K562 (cell line): ENCODE measurements around the gene ZNF83. TPM values are rescaled to one million over a fixed set of nuclear protein-coding genes. Genes with fewer than 3 reads are reported as not detected.

Source experiments
- ATAC-seq: fragments of 200-7000 bp; cut with Tn5 transposase; 3 replicates; pipeline ENCODE4 v1.9.1; 2020; ENCODE audit warnings: moderate library complexity
- BruUV-seq: library from RNA; stranded (reverse); fragments of 400-500 nt; replicated peaks from 2 replicates; lab custom pipeline; 2021; lab: Mats Ljungman, UMichigan
- CTCF ChIA-PET: fragments of 300-600 bp; formaldehyde crosslinking; extraction: SDS; loops from one replicate; lab custom pipeline; 2021; ENCODE audit warnings: low intra/inter-chr PET ratio; lab: Yijun Ruan, JAX
- POLR2A ChIA-PET: fragments of 300-600, 350-650 bp; sonication (Branson Sonifier 250); formaldehyde crosslinking; extraction: SDS; loops from one replicate; lab custom pipeline; 2021; ENCODE audit warnings: antibody characterized with exemption, inconsistent platforms; lab: Yijun Ruan, JAX
- DNase-seq, 4 experiments: peaks; one replicate each; pipeline versions ENCODE4 v3.0.0 to v3.0.0-alpha.2; 2011 to 2018; ENCODE audit warnings: low spot score in 3 of 4, mixed read lengths in 3 of 4; ENCODE audit errors: extremely low read depth in 1 of 4
- FAIRE-seq: peaks from 2 replicates; lab custom pipeline; 2011; peaks lifted over from hg19 to GRCh38; lab: Jason Lieb, UNC
- H2AFZ ChIP-seq: 2 replicates; pipeline ENCODE4 v1.6.0; 2011; ENCODE audit warnings: low read depth, low read length, control low read depth, inconsistent platforms
- H3K27ac ChIP-seq: fragments of 200-600 bp; 3 replicates; pipeline ENCODE4 v1.8.0; 2011; ENCODE audit warnings: low read depth, mild to moderate bottlenecking, control low read depth, inconsistent platforms, low read length, moderate library complexity, mixed read lengths; ENCODE audit errors: extremely low read depth
- H3K27me3 ChIP-seq, 2 experiments: fragments of 300-600 bp in 1 of 2; 2 replicates in 1 of 2; 3 replicates in 1 of 2; pipeline versions ENCODE4 v1.6.0 to v1.8.0; 2011; ENCODE audit warnings: inconsistent platforms in 2 of 2, low read length in 2 of 2, mild to moderate bottlenecking in 1 of 2, mixed read lengths in 1 of 2, moderate library complexity in 1 of 2; ENCODE audit not compliant: control insufficient read depth in 2 of 2, insufficient read depth in 2 of 2
- H3K36me3 ChIP-seq: fragments of 300-600 bp; 3 replicates; pipeline ENCODE4 v1.8.0; 2011; ENCODE audit warnings: mild to moderate bottlenecking, low read length, inconsistent platforms; ENCODE audit not compliant: control insufficient read depth, insufficient read depth
- H3K4me1 ChIP-seq, 2 experiments: fragments of 200-600 bp in 1 of 2; replicated peaks in 1 of 2; 2 replicates in 1 of 2; 3 replicates in 1 of 2; pipeline versions ENCODE4 v1.5.1 to v1.8.0; 2011; ENCODE audit warnings: inconsistent platforms in 2 of 2, low read length in 2 of 2, mild to moderate bottlenecking in 1 of 2, mixed read lengths in 1 of 2, moderate library complexity in 1 of 2; ENCODE audit not compliant: control insufficient read depth in 2 of 2, insufficient read depth in 2 of 2
- H3K4me2 ChIP-seq: 2 replicates; pipeline ENCODE4 v1.6.1; 2011; ENCODE audit warnings: low read length, control low read depth, inconsistent platforms, mixed read lengths; ENCODE audit not compliant: insufficient read depth
- H3K4me3 ChIP-seq: fragments of 200-600 bp; sonication (generic), shearing (Covaris generic); 2 replicates; pipeline ENCODE4 v1.5.1; 2016; ENCODE audit warnings: control low read depth, inconsistent platforms
- H3K79me2 ChIP-seq: fragments of 200-600 bp; 3 replicates; pipeline ENCODE4 v1.8.0; 2011; ENCODE audit warnings: low read length, inconsistent platforms; ENCODE audit not compliant: control insufficient read depth, insufficient read depth
- H3K9ac ChIP-seq, 2 experiments: 2 replicates each; pipeline versions ENCODE4 v1.6.0 to v1.6.1; 2011; ENCODE audit warnings: low read depth in 2 of 2, low read length in 2 of 2, control low read depth in 1 of 2, inconsistent platforms in 1 of 2, mild to moderate bottlenecking in 1 of 2, mixed read lengths in 1 of 2; ENCODE audit not compliant: insufficient read depth in 1 of 2
- H3K9me1 ChIP-seq: one replicate; pipeline ENCODE4 v1.6.0; 2011; ENCODE audit warnings: inconsistent platforms, mild to moderate bottlenecking, low read length, moderate library complexity; ENCODE audit not compliant: control insufficient read depth, insufficient read depth
- H3K9me3 ChIP-seq: replicated peaks from 2 replicates; pipeline ENCODE4 v1.5.1; 2011; ENCODE audit warnings: low read depth, low read length, inconsistent platforms; ENCODE audit not compliant: control insufficient read depth, insufficient read depth
- H4K20me1 ChIP-seq: replicated peaks from 2 replicates; pipeline ENCODE4 v1.6.1; 2011; ENCODE audit warnings: low read length, inconsistent platforms, mixed read lengths; ENCODE audit not compliant: control insufficient read depth, insufficient read depth
- BHLHE40 ChIP-seq: IDR thresholded peaks from 2 replicates; pipeline ENCODE4 v1.6.1; 2011; ENCODE audit warnings: low read length, improper control_type of control experiment
- CBX2 ChIP-seq: fragments of 200-600 bp; sonication (generic); IDR thresholded peaks from one replicate; pipeline ENCODE4 v1.6.1; 2012; ENCODE audit warnings: mild to moderate bottlenecking, low read length, inconsistent platforms; ENCODE audit not compliant: insufficient read depth, poor library complexity, severe bottlenecking
- DACH1 ChIP-seq: fragments of 450-650 bp; IDR thresholded peaks from 2 replicates; pipeline ENCODE4 v1.6.1; 2018; ENCODE audit not compliant: partially characterized antibody
- GTF2F1 ChIP-seq: IDR thresholded peaks from 2 replicates; pipeline ENCODE4 v1.6.1; 2011; ENCODE audit warnings: low read depth, low read length, improper control_type of control experiment
- HMG20A ChIP-seq: fragments of 450-650 bp; formaldehyde crosslinking; conservative IDR thresholded peaks from 2 replicates; pipeline ENCODE4 v1.4.0; 2020; ENCODE audit warnings: mild to moderate bottlenecking, mixed read lengths
- JUNB ChIP-seq: fragments of 450-650 bp; formaldehyde crosslinking; conservative IDR thresholded peaks from 2 replicates; pipeline ENCODE4 v1.4.0; 2020; ENCODE audit warnings: mild to moderate bottlenecking
- MTA3 ChIP-seq: fragments of 450-650 bp; formaldehyde crosslinking; IDR thresholded peaks from 2 replicates; pipeline ENCODE4 v1.6.1; 2017; ENCODE audit warnings: mild to moderate bottlenecking, borderline replicate concordance
- NEUROD1 ChIP-seq: fragments of 150-350 bp; IDR thresholded peaks from 2 replicates; pipeline ENCODE4 v1.6.1; 2014; ENCODE audit warnings: borderline replicate concordance, low read length, low read depth; ENCODE audit not compliant: partially characterized antibody
- NR1H2 ChIP-seq: sonication (generic); formaldehyde crosslinking; IDR thresholded peaks from 2 replicates; pipeline ENCODE4 v1.4.0; 2020; ENCODE audit warnings: mild to moderate bottlenecking, missing genetic modification reagents
- RBM17 ChIP-seq: fragments of 200-400 bp; formaldehyde crosslinking; IDR thresholded peaks from 2 replicates; pipeline ENCODE4 v1.6.1; 2017; ENCODE audit warnings: low read depth, mild to moderate bottlenecking, low read length, borderline replicate concordance
- SP2 ChIP-seq: IDR thresholded peaks from 2 replicates; pipeline ENCODE4 v1.6.1; 2011; ENCODE audit warnings: mild to moderate bottlenecking, low read depth, low read length, moderate library complexity; ENCODE audit not compliant: poor library complexity, severe bottlenecking; ENCODE audit errors: extremely low read depth
- THRAP3 ChIP-seq: fragments of 450-650 bp; IDR thresholded peaks from 2 replicates; pipeline ENCODE4 v1.6.1; 2016; ENCODE audit warnings: mild to moderate bottlenecking, inconsistent platforms, borderline replicate concordance
- ZNF224 ChIP-seq: sonication (generic); formaldehyde crosslinking; IDR thresholded peaks from 2 replicates; pipeline ENCODE4 v1.8.0; 2022; ENCODE audit warnings: mild to moderate bottlenecking, missing genetic modification reagents
- ZNF586 ChIP-seq: fragments of 450-650 bp; formaldehyde crosslinking; conservative IDR thresholded peaks from 2 replicates; pipeline ENCODE4 v1.4.0; 2020; ENCODE audit warnings: mild to moderate bottlenecking, moderate library complexity
- WGBS: fragments of 100-300 bp; shearing (Covaris generic); methylation state at CpG from one replicate; pipeline ENCODE4 v1.1.6; 2016; ENCODE audit warnings: low coverage, mixed read lengths; ENCODE audit not compliant: insufficient coverage; ENCODE audit errors: missing lambda C conversion rate; 5-methylcytosine and 5-hydroxymethylcytosine counted together
- in situ Hi-C: fragments of 300-500 bp; cut with MboI; formaldehyde crosslinking; loops from 4 replicates; pipeline ENCODE4 v1.15.0; 2018; ENCODE audit warnings: inconsistent platforms, mixed read lengths
- intact Hi-C: fragments of 100-400 bp; cut with micrococcal nuclease; formaldehyde crosslinking; loops from 2 replicates; pipeline ENCODE4 v1.14.2; 2022
- polyA plus RNA-seq, 8 experiments: library from polyadenylated mRNA; depleted of rRNA in 4 of 8; stranded (reverse) in 5 of 8; unstranded in 3 of 8; fragments of >200 nt; fragmentation: Nextera tagmentation in 2 of 8; fragmentation: Illumina TruSeq in 1 of 8; extraction: Ambion mirVana in 2 of 8; extraction: Trizol in 1 of 8; gene quantifications; 2 replicates each; pipeline versions ENCODE4 v1.2.1 to v1.2.3, GENCODE V29; 2011 to 2014; ENCODE audit warnings: inconsistent platforms in 1 of 8, missing spikeins in 1 of 8
- total RNA-seq, 7 experiments: library from RNA; depleted of rRNA in 6 of 7; stranded (reverse); fragments of >200 nt in 6 of 7; fragmentation: Illumina TruSeq in 2 of 7; extraction: Trizol in 2 of 7; gene quantifications; 2 replicates each; pipeline versions ENCODE4 v1.2.1 to v1.2.3, GENCODE V29; 2011 to 2021; ENCODE audit warnings: low replicate concordance in 1 of 7
- TF ChIP-seq, protein P1 (sequence below), 2 experiments: IDR thresholded peaks; 2 replicates each; pipeline ENCODE4 v1.6.1; 2012; ENCODE audit warnings: improper control_type of control experiment in 2 of 2, low read depth in 2 of 2, low read length in 2 of 2, borderline replicate concordance in 1 of 2
- TF ChIP-seq, protein P2 (sequence below), 3 experiments: IDR thresholded peaks in 2 of 3; conservative IDR thresholded peaks in 1 of 3; 2 replicates each; pipeline ENCODE4 v1.5.1; 2011 to 2012; ENCODE audit warnings: low read length in 3 of 3, mild to moderate bottlenecking in 3 of 3, control low read depth in 2 of 3, improper control_type of control experiment in 1 of 3, inconsistent platforms in 1 of 3, low read depth in 1 of 3, mixed read lengths in 1 of 3, moderate library complexity in 1 of 3; ENCODE audit not compliant: insufficient read depth in 2 of 3
- TF ChIP-seq, protein P3 (sequence below): IDR thresholded peaks from 2 replicates; pipeline ENCODE4 v1.6.1; 2011; ENCODE audit not compliant: insufficient read length; ENCODE audit errors: extremely low read depth

The ZNF83 gene
- total and polyA plus RNA-seq, 9 of the 15 experiments (the other 6 are each of a cell fraction or from before 2014, with no cell fraction given) = 18.6 to 74.3 (median 51.9) TPM

DNA sequence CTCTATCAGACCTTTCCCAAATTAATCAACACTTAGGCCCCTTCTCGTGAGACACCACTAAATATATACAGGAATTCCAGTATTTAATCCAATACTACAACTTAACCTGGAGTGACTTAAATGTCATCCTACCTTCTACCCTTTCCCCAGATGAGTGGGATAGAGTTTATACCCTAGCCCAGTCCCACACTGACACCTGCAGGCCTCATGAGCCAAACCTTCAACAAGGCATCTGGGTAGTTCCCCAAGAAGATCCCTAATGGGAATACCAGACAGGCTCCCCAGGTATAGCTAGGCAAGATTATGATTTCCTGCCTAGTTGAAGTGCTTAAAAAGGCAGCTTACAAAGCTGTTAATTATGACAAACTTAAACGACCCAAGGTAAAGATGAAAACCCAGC, 15.9 kb downstream of the ZNF83 start (continued):
- TF ChIP-seq, protein P1, sequence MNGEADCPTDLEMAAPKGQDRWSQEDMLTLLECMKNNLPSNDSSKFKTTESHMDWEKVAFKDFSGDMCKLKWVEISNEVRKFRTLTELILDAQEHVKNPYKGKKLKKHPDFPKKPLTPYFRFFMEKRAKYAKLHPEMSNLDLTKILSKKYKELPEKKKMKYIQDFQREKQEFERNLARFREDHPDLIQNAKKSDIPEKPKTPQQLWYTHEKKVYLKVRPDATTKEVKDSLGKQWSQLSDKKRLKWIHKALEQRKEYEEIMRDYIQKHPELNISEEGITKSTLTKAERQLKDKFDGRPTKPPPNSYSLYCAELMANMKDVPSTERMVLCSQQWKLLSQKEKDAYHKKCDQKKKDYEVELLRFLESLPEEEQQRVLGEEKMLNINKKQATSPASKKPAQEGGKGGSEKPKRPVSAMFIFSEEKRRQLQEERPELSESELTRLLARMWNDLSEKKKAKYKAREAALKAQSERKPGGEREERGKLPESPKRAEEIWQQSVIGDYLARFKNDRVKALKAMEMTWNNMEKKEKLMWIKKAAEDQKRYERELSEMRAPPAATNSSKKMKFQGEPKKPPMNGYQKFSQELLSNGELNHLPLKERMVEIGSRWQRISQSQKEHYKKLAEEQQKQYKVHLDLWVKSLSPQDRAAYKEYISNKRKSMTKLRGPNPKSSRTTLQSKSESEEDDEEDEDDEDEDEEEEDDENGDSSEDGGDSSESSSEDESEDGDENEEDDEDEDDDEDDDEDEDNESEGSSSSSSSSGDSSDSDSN (IDR thresholded peaks at IDR 0.05; ENCODE audit: borderline replicate concordance in 1 of 2, low read depth in 2 of 2, low read length in 2 of 2) = no peak
- TF ChIP-seq HMG20A (CRISPR knock-in tag) (no peak), NEUROD1 (no peak), MTA3 (no peak), BHLHE40 (no peak)
- TF ChIP-seq, protein P2, sequence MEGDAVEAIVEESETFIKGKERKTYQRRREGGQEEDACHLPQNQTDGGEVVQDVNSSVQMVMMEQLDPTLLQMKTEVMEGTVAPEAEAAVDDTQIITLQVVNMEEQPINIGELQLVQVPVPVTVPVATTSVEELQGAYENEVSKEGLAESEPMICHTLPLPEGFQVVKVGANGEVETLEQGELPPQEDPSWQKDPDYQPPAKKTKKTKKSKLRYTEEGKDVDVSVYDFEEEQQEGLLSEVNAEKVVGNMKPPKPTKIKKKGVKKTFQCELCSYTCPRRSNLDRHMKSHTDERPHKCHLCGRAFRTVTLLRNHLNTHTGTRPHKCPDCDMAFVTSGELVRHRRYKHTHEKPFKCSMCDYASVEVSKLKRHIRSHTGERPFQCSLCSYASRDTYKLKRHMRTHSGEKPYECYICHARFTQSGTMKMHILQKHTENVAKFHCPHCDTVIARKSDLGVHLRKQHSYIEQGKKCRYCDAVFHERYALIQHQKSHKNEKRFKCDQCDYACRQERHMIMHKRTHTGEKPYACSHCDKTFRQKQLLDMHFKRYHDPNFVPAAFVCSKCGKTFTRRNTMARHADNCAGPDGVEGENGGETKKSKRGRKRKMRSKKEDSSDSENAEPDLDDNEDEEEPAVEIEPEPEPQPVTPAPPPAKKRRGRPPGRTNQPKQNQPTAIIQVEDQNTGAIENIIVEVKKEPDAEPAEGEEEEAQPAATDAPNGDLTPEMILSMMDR (IDR thresholded peaks at IDR 0.05 in 2 of 3, conservative IDR thresholded peaks at IDR 0.05 in 1 of 3; ENCODE audit: insufficient read depth in 2 of 3, low read depth in 1 of 3, low read length in 3 of 3) = peak in 2 of 3 experiments; percentile 16 to 18; a peak in 1 of 6 replicates
- TF ChIP-seq, all 486 proteins: peak for 2

DNA sequence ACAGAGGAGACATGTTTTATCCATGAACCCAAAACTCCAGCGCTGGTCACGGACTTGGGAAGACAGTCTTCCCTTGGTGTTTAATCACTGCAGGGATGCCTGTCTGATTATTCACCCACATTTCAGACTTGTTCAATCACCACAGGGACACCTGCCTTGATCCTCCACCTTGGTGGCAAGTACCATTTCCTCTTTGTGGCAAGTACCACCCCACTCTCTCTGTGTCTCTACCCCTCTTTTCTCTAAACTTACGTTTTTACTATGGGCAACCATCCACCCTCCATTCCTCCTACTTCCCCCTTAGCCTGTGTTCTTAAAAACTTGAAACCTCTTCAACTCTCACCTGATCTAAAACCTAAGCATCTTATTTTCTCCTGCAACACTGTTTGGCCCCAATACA, 16.8 kb downstream of the ZNF83 start:
- Histone ChIP-seq H4K20me1 (no peaks in the 10 kb centered on the region), H3K9me3 (peaks cover 3% of the 10 kb centered on the region), H3K27ac (no peak overlapping the region), H3K4me2 (no peak overlapping the region), H3K4me3 (no peak overlapping the region), H3K36me3 (peaks cover 90% of the 10 kb centered on the region), H3K79me2 (peaks cover 15% of the 10 kb centered on the region; the same call in 2 of the 3 replicates), H3K27me3 (no peaks in the 10 kb centered on the region), H2AFZ (no peak overlapping the region), H3K9ac (no peak overlapping the region), H3K9me1 (no peaks in the 10 kb centered on the region), H3K4me1 (no peaks in the 10 kb centered on the region; a peak in 2 of 5 replicates)
- FAIRE-seq (no peak), DNase-seq (no peak), ATAC-seq (no peak)
- no TSS peak for BruUV-seq
- intact Hi-C loops = no loop called here
- in situ Hi-C loops = no loop called here
- POLR2A ChIA-PET = no interaction called here
- WGBS = 87% methylated on average over 3 of the region's 3 CpGs
- CTCF ChIA-PET = no interaction called here
- no peak for TF ChIP-seq DACH1
- TF ChIP-seq JUNB (CRISPR knock-in tag) = no peak
- no peak for TF ChIP-seq THRAP3
- TF ChIP-seq GTF2F1 = no peak
- TF ChIP-seq, protein P3, sequence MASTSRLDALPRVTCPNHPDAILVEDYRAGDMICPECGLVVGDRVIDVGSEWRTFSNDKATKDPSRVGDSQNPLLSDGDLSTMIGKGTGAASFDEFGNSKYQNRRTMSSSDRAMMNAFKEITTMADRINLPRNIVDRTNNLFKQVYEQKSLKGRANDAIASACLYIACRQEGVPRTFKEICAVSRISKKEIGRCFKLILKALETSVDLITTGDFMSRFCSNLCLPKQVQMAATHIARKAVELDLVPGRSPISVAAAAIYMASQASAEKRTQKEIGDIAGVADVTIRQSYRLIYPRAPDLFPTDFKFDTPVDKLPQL = no peak
- TF ChIP-seq CBX2 = no peak
- TF ChIP-seq NR1H2 (CRISPR knock-in tag) = no peak
- no peak for TF ChIP-seq SP2
- no peak for TF ChIP-seq ZNF586 (CRISPR knock-in tag)
- TF ChIP-seq ZNF224 (CRISPR knock-in tag) = no peak
- no peak for TF ChIP-seq RBM17
